T-helper 2 cell (primary cell): Measurements from ENCODE around the gene C2CD4B.

Source experiments
- DNase-seq, 5 experiments: peaks; one replicate each; pipeline versions ENCODE4 v3.0.0 to v3.0.0-alpha.2; 2012 to 2022

Gene C2CD4B

DNA sequence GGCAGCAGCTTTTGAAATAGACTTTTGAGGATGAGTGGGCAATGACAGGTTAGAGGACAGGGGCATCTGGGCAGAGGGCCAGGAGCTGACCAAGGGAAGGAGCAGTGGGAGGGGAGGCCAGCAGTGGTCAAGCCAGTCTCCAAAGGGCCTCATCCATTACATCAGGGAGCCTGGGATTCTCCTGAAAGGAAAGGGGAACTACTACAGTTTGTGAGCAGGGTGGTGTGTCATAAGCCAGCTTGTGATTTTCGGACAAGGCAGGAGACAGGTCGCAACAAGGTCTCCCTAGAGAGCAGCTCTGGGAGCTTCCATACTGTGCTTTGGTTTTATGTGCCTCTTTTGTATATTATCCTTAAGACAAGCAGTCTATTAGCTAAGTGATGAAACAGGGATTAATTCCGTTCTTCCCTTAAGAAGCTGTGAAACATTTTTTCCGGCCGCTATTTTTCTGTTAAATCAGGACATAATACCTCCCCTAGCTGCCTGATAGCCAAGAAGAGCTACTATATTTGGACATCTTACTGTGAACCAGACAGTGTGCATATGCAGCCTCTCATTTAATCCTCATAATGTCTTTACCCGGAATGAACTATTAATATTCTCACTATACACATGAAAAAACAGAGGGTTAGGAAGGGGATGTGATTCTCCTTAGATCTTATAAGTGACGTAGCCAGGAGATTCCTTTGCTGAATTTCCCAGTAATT, 46.4 kb downstream of the C2CD4B start:
- no peak for DNase-seq

DNA sequence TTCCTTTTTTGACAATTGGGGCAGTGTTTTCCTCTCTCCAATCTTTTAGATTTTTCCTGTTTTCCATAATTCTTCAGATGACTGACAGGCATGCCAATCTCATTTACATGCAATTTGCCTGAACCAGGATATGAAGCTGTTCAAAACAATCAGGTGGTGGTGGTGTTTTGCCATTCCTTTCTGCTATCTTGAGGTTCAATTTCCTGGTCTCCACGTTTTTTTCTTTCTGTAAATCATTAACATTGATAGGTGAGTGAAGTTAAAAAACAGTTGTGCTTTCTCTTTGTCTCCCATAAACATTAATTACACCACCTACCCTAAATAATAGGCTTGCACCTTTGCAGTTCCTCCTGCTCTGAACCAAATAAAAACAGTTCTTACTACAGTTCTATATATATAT, 49.2 kb downstream of the C2CD4B start:
- DNase-seq, result no peak
